ENCODE data around the gene AGBL1.

The AGBL1 gene

DNA sequence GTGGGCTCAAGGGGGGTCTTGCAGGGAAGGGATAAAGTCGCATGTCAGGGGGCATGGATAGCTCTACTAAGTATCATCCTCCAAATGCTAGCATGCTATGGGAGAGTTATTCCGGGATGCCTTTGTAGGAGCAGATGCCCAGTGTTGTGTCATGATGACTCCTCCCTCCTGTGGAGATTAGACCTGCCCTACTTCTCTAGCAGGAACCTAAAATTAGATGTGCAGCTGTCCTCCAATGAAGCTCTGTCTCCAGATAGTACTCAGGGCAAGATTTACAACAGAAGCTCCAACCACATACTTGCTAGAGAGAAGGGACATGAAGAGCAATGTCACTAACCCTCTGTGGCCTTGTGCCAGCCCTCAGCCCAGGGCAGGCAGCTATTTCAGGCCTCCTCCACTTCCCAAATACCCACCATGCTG, 82.5 kb downstream of the AGBL1 start:
- H3K27ac ChIP-seq, result no peak overlapping the region
- H4K20me1 ChIP-seq (ENCODE audit: insufficient read depth), result no peaks in the 10 kb centered on the region
- no peaks in the 10 kb centered on the region for H3K79me2 ChIP-seq (ENCODE audit: insufficient read depth, low read depth)
- H2AFZ ChIP-seq (ENCODE audit: low read depth), result no peak overlapping the region
- no peak overlapping the region for H3K9ac ChIP-seq
- H3K27me3 ChIP-seq (ENCODE audit: insufficient read depth, low read depth), result no peaks in the 10 kb centered on the region
- no peak overlapping the region for H3K4me3 ChIP-seq (IDR thresholded peaks at IDR 0.05; ENCODE audit: insufficient read depth, low read depth, low read length)
- no peaks in the 10 kb centered on the region for H3K36me3 ChIP-seq (ENCODE audit: insufficient read depth)
- no peak overlapping the region for H3K4me2 ChIP-seq
- no peaks in the 10 kb centered on the region for H3K4me1 ChIP-seq (ENCODE audit: low read depth, poor library complexity, severe bottlenecking)
- TF ChIP-seq, protein P1, sequence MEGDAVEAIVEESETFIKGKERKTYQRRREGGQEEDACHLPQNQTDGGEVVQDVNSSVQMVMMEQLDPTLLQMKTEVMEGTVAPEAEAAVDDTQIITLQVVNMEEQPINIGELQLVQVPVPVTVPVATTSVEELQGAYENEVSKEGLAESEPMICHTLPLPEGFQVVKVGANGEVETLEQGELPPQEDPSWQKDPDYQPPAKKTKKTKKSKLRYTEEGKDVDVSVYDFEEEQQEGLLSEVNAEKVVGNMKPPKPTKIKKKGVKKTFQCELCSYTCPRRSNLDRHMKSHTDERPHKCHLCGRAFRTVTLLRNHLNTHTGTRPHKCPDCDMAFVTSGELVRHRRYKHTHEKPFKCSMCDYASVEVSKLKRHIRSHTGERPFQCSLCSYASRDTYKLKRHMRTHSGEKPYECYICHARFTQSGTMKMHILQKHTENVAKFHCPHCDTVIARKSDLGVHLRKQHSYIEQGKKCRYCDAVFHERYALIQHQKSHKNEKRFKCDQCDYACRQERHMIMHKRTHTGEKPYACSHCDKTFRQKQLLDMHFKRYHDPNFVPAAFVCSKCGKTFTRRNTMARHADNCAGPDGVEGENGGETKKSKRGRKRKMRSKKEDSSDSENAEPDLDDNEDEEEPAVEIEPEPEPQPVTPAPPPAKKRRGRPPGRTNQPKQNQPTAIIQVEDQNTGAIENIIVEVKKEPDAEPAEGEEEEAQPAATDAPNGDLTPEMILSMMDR (conservative IDR thresholded peaks at IDR 0.05; ENCODE audit: low read depth, low read length), result no peak

DNA sequence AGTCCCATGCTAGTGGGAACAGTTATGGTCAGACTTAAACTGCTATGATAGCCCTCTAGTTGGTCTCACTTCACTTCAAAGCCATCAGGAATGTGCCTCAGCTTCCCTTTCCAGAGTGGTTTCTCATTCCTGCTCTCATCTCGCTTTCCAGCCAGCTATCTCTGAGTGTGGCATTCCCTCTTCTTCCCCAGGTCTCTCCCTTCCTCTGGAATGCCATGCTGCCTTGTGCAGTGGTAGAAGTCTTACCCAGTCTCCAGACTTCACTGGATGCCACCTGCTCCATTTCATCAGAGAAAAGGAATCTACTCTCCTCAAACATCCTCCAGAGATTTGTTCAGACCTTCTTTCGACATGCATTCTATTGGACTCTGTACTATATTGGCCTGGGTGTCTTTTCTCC, 83.0 kb downstream of the AGBL1 start:
- no peaks in the 10 kb centered on the region for H3K36me3 ChIP-seq (ENCODE audit: insufficient read depth)
- TF ChIP-seq, protein P1 (conservative IDR thresholded peaks at IDR 0.05; ENCODE audit: low read depth, low read length), result no peak
- H3K9ac ChIP-seq, result no peak overlapping the region
- H3K4me1 ChIP-seq (ENCODE audit: low read depth, poor library complexity, severe bottlenecking), result no peaks in the 10 kb centered on the region
- no peak overlapping the region for H3K4me3 ChIP-seq (IDR thresholded peaks at IDR 0.05; ENCODE audit: insufficient read depth, low read depth, low read length)
- H3K27me3 ChIP-seq (ENCODE audit: insufficient read depth, low read depth), result no peaks in the 10 kb centered on the region
- no peak overlapping the region for H3K4me2 ChIP-seq
- no peak overlapping the region for H2AFZ ChIP-seq (ENCODE audit: low read depth)
- H3K79me2 ChIP-seq (ENCODE audit: insufficient read depth, low read depth), result no peaks in the 10 kb centered on the region
- no peak overlapping the region for H3K27ac ChIP-seq
- H4K20me1 ChIP-seq (ENCODE audit: insufficient read depth), result no peaks in the 10 kb centered on the region

DNA sequence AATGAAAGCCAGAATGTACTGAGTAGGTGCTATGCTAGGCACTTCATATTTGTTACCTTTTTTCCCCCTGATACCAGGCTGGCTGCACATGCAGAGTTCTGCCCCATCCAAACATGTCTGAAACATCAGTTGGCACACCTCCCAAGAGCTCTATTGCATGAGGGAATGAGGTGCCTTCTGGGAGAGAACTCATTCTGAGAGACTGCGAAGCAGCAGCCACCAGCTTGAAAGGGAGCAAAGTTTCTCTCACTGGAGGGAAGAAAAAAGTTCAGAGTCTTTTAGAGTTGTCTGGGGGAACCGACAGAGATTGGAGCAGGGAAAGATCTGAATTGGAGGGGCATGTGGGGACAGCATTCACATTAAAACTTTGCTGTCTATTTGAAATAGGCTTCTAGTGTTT, 84.1 kb downstream of the AGBL1 start:
- H3K4me3 ChIP-seq (IDR thresholded peaks at IDR 0.05; ENCODE audit: insufficient read depth, low read depth, low read length), result no peak overlapping the region
- no peaks in the 10 kb centered on the region for H3K79me2 ChIP-seq (ENCODE audit: insufficient read depth, low read depth)
- no peaks in the 10 kb centered on the region for H3K36me3 ChIP-seq (ENCODE audit: insufficient read depth)
- no peak overlapping the region for H3K27ac ChIP-seq
- H3K27me3 ChIP-seq (ENCODE audit: insufficient read depth, low read depth), result no peaks in the 10 kb centered on the region
- no peaks in the 10 kb centered on the region for H3K4me1 ChIP-seq (ENCODE audit: low read depth, poor library complexity, severe bottlenecking)
- TF ChIP-seq, protein P1 (conservative IDR thresholded peaks at IDR 0.05; ENCODE audit: low read depth, low read length), result no peak
- H3K9ac ChIP-seq, result no peak overlapping the region
- H4K20me1 ChIP-seq (ENCODE audit: insufficient read depth), result no peaks in the 10 kb centered on the region
- no peak overlapping the region for H2AFZ ChIP-seq (ENCODE audit: low read depth)
- no peak overlapping the region for H3K4me2 ChIP-seq

DNA sequence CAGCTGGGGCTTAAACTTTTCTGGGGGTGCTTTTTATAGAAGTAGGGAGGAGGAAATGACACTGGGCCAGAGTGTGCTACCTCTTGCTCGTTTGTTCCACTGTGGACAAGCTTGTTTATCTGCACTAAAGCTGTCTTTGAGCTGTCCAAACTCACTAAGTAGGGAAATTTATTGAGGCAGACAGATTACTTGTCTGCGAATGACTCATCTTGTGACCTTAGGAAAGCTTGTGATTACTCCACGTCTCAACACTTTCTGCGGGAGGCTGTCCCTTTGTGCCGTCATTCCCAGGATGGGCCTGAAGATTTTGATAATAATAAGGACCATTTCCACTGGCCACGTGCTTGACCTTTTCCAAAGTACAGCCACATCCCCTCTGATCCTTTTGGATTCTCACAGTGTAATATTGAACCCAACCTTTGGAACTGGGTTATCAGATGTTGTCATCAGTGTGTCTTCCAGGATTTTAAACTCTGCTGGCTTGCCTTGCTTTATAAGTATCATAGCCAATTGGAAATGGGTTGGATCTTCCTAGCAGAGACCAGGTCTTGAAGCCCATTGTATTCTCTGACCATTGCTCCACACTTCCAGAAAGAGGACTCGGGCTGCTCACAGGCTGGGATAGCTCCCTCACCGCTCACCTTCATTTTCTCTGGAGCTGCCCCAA, 84.7 kb downstream of the AGBL1 start:
- H4K20me1 ChIP-seq (ENCODE audit: insufficient read depth), result no peaks in the 10 kb centered on the region
- no peaks in the 10 kb centered on the region for H3K27me3 ChIP-seq (ENCODE audit: insufficient read depth, low read depth)
- no peak overlapping the region for H3K9ac ChIP-seq
- TF ChIP-seq, protein P1 (conservative IDR thresholded peaks at IDR 0.05; ENCODE audit: low read depth, low read length), result no peak
- no peaks in the 10 kb centered on the region for H3K79me2 ChIP-seq (ENCODE audit: insufficient read depth, low read depth)
- H3K4me2 ChIP-seq, result no peak overlapping the region
- no peak overlapping the region for H3K27ac ChIP-seq
- no peaks in the 10 kb centered on the region for H3K4me1 ChIP-seq (ENCODE audit: low read depth, poor library complexity, severe bottlenecking)
- H3K36me3 ChIP-seq (ENCODE audit: insufficient read depth), result no peaks in the 10 kb centered on the region
- no peak overlapping the region for H2AFZ ChIP-seq (ENCODE audit: low read depth)
- H3K4me3 ChIP-seq (IDR thresholded peaks at IDR 0.05; ENCODE audit: insufficient read depth, low read depth, low read length), result no peak overlapping the region
